GM12865 (cell line): Measurements from ENCODE around the gene CGA.

Experiments
- DNase-seq: peaks from one replicate; pipeline ENCODE4 v3.0.0; 2010; ENCODE audit warnings: low read depth
- H3K4me3 ChIP-seq: 2 replicates; pipeline ENCODE4 v1.5.1; 2011; ENCODE audit warnings: mild to moderate bottlenecking, low read depth, low read length, control low read depth
- TF ChIP-seq, protein P1 (sequence below): IDR thresholded peaks from 2 replicates; pipeline ENCODE4 v1.5.1; 2011; ENCODE audit warnings: low read length, control low read depth, low read depth, inconsistent platforms; ENCODE audit not compliant: insufficient read depth; ENCODE audit errors: missing control alignments

The CGA gene

DNA sequence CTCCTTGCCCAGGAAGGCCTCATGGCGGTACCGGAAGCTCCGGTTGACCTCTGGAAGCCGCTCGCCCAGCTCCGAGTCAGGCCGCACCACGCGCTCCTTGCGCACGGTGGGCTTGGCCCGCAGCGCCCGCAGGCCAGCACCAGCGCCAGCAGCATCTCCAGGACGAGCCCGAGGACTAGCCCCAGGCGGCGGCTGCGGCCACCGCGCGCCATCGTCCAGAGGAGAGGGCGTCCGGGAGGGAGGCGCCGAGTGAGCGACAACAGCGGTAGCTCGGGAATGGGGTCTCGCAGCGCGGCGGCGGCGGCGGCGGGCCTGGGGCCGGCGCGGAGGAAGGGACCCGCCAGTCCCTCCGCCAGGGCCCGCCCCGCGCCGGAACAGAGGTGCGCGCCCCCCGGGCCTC is 27.6 kb upstream of the CGA start:
- TF ChIP-seq, protein P1, sequence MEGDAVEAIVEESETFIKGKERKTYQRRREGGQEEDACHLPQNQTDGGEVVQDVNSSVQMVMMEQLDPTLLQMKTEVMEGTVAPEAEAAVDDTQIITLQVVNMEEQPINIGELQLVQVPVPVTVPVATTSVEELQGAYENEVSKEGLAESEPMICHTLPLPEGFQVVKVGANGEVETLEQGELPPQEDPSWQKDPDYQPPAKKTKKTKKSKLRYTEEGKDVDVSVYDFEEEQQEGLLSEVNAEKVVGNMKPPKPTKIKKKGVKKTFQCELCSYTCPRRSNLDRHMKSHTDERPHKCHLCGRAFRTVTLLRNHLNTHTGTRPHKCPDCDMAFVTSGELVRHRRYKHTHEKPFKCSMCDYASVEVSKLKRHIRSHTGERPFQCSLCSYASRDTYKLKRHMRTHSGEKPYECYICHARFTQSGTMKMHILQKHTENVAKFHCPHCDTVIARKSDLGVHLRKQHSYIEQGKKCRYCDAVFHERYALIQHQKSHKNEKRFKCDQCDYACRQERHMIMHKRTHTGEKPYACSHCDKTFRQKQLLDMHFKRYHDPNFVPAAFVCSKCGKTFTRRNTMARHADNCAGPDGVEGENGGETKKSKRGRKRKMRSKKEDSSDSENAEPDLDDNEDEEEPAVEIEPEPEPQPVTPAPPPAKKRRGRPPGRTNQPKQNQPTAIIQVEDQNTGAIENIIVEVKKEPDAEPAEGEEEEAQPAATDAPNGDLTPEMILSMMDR: no peak
- no peak overlapping the region for H3K4me3 ChIP-seq
- DNase-seq: no peak

DNA sequence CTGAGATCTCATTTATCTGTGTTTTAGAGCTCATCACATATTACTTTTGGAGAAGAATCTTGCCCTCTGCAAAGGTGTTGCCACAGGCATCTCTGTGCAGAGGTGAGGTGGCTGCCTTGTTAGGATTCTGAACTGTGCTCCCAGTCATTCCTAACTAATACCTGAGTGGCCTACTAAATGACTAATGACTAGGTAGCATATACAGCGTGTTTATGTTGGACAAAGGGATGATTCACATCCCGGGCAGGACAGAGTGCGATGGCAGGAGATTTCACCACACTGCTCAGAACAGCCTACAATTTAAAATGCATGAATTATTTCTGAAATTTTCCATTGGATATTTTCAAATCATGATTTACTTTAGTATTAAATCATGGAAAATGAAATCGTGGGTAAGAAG is 23.1 kb upstream of the CGA start:
- TF ChIP-seq, protein P1: no peak
- DNase-seq: no peak
- no peak overlapping the region for H3K4me3 ChIP-seq

DNA sequence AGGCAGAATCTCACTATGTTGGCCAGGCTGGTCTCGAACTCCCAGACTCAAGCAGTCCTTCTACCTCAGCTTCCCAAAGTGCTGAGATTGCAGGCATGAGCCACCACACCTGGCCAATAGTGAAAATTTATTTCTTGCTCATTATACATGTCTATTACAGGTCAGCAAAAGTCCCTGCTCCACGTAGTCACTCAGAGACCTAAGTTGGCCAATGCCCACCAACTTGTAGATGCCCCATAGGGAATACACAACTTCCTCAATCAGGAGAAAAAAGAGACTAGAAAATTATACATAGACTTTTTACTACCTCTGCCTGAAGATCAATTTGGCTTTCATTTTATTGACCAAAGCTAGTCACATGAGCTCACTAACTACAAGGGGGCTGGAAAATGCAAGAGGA is 22.0 kb upstream of the CGA start:
- no peak for DNase-seq
- no peak overlapping the region for H3K4me3 ChIP-seq
- TF ChIP-seq, protein P1: no peak

DNA sequence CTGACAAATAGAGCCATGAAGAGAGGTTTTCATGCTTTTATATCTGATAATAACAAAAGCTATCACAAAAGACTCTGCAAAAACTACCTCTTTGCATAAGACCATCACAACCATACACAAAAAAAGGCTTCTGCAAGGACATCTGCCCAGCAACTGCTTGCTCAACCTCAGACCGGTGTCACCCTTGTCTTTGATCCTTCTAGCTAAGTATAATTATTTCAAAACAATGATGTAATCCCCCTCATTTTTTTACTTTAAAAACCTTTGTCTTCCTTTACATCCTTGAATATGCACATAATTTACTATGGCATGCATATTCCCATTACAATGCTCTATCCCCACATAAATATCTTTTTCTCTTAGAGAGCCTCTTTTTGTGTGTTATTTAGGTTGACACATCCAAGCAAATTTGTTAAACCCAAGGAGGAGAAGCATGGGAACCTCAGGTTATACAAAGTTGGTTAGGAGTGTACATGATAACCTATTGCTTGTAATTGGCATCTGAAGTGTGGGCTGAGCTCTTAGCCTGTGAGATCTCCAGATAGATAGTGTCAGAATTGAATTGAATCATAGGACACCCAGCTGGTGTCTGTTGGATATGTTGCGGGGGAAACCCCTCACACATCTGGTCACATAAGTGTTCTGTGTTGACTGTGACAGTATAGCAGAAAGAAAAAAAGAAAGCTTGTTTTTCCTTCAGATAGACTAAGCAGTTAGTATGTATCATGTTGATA is 20.7 kb upstream of the CGA start:
- H3K4me3 ChIP-seq: no peak overlapping the region
- TF ChIP-seq, protein P1: no peak
- peak; percentile 65 for DNase-seq

DNA sequence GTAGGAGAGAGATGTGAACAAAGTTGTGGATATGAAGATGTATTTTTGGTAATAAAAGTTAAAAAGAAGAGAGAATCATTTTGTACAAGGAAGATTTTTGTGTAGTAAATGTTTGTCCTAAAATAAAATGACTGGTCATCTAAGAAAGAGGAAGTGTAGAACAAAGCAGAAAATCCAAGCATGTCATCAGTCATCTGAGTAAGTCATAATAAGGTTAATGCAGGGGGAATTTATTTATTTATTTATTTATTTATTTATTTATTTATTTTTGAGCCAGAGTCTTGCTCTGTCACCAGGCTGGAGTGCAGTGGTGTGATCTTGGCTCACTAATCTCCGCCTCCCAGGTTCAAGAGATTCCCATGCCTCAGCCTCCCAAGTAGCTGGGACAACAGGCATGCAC is 15.7 kb upstream of the CGA start:
- DNase-seq: no peak
- no peak overlapping the region for H3K4me3 ChIP-seq
- TF ChIP-seq, protein P1: no peak

DNA sequence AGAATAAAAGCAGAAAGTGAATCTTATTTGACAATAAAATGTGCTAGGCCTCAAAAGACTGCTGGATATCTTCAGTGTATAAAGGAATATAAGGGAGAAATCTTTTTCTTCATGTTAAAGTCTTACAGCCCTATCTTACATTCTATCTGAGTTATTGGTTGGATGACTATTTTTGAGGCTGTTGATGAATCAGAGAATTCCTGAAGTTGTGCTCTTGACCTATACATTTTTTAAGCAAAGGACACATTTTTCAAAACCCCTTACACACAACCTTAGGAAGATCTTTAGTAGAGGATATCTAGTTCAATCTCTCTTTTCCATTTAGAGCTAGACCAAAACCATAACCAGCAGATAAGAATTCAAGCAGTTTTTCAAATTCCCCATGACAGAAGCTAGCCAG is 10.9 kb upstream of the CGA start:
- H3K4me3 ChIP-seq: no peak overlapping the region
- TF ChIP-seq, protein P1: no peak
- no peak for DNase-seq

DNA sequence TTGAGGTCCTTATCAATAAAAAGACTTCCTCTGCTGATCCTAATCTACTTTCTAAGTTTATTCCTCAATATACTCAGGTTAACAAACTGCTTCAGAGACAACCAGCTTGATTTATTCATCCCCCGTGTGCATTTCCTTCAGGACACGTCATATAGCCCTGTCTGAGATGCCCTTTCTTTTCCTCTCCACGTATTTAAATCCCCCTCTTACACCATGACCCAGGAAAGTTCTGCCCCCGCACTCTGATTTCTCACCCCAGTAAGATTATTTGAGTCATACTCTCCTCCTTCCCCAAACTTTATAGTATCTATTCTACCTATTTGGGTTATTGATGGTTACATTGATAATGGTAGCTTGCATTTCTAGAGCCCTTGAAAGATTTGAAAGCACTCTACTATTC is 9.8 kb upstream of the CGA start:
- TF ChIP-seq, protein P1: no peak
- H3K4me3 ChIP-seq: no peak overlapping the region
- no peak for DNase-seq
